GM12872 (cell line): Measurements from ENCODE around the gene PARP15.

Experiments used
- CTCF ChIP-seq: IDR thresholded peaks from 3 replicates; pipeline ENCODE4 v1.5.1; 2011; ENCODE audit warnings: low read depth, mild to moderate bottlenecking, low read length, moderate library complexity; ENCODE audit not compliant: insufficient read depth

Gene PARP15

GRCh38 chr3:122661633-122662032, 84.2 kb downstream of the PARP15 start:
- no peak for TF ChIP-seq CTCF

- no peak for TF ChIP-seq CTCF
These were observed 85.1 kb downstream of the PARP15 start for GRCh38 chr3:122662505-122662904.

- TF ChIP-seq CTCF, result no peak
These were observed 87.9 kb downstream of the PARP15 start for GRCh38 chr3:122665226-122665786.

GRCh38 chr3:122665881-122666280, 88.4 kb downstream of the PARP15 start:
- no peak for TF ChIP-seq CTCF

GRCh38 chr3:122668930-122669730, 91.7 kb downstream of the PARP15 start:
- TF ChIP-seq CTCF, result no peak

- no peak for TF ChIP-seq CTCF
These were observed 94.1 kb downstream of the PARP15 start for GRCh38 chr3:122671553-122671952.

- no peak for TF ChIP-seq CTCF
These were observed 96.9 kb downstream of the PARP15 start for GRCh38 chr3:122674339-122674738.
